ENCODE data around the gene ZBTB17.
A peak's percentile ranks its signal among the peaks of the same experiment; 100 is the strongest.
"Not testable (repeated sequence)": the region's sequence is repeated elsewhere in the genome, so short reads cannot be mapped to it uniquely, and the experiment has no call there.

Gene ZBTB17

DNA sequence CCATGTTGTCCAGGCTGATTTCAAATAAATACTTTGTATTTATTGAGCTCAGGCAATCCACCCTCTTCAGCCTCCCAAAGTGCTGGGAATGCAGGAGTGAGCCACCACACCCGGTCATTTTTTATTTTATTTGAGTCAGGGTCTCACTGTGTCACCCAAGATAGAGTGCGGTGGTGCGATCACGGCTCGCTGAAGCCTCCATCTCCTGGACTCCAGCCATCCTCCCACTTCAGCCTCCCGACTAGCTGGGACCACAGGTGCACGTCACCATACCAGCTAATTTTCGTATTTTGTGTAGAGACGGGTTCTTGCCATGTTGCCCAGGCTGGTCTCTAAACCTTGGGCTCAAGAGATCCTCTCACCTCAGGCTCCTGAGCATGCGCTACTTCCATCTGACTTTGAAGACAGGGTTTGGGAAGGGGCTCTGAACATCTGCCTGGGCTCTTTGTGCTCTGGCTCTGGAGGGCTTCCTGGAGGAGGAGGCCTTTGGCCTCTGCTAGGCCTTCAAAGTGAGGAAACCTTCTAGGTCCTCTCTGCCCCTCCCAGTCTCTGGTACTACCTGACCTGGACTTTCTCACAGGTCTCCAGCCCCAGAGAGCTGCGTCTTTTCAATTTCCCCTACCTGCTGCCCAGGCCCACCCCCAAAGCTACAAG is 36.2 kb upstream of the ZBTB17 start:
- no peak for DNase-seq

DNA sequence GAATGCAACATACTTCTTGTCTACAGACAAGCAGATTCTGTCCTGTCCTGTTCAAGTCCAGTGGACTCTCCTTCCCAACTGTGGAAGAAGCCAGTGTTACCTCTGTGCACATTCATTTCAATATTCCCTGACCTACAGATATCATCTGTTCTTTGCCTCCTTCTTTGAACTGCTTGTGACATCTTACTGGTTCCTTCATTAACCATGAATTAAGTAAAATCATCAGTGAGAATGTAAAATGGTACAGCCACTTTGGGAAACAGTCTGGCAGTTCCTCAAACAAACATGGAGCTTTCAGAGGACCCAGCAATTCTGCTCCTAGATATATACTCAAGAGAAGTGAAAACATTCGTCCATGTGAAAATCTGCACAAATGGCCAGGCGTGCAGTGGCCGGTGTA is 34.9 kb upstream of the ZBTB17 start:
- no peak for DNase-seq

DNA sequence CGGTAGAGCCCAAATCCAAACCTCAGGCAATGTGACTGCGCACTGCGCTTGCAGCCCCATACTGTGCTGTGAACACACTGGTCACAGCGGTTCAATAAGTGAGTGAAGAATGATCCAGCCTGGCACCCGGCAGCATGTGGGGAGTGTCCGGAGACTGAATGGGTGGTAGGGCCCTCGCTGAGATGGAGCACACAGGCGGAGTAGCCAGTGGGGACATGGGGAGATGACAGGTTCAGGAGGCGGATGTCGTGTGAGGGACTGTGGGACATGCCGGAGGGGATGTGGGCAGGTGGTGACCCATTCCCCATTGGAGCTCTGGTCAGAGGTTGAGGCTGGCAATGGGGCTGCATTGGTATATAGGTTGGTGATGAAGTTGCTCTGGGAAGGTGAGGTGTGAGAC is 33.8 kb upstream of the ZBTB17 start:
- DNase-seq, result no peak

DNA sequence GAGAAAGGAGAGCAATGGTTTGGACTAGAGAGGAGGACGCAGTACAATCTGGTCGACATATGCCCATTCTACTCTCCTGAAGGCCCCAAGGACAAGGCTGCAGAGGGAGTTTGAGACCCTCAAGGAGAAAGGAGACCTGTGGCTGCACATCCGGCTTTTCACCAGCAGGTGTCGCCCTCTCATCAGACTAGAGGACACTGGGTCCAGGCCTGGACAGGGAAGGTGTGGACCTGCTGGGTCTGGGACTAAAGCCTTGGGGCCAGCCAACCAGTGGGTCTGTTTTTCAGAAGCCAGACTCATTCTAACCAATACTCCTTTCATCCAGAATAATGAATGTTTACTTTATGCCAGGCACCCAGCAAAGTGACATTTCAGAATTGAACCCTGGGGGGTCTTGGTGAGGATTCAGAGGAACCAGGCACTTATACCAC is 33.1 kb upstream of the ZBTB17 start:
- peak; percentile 43 for DNase-seq

DNA sequence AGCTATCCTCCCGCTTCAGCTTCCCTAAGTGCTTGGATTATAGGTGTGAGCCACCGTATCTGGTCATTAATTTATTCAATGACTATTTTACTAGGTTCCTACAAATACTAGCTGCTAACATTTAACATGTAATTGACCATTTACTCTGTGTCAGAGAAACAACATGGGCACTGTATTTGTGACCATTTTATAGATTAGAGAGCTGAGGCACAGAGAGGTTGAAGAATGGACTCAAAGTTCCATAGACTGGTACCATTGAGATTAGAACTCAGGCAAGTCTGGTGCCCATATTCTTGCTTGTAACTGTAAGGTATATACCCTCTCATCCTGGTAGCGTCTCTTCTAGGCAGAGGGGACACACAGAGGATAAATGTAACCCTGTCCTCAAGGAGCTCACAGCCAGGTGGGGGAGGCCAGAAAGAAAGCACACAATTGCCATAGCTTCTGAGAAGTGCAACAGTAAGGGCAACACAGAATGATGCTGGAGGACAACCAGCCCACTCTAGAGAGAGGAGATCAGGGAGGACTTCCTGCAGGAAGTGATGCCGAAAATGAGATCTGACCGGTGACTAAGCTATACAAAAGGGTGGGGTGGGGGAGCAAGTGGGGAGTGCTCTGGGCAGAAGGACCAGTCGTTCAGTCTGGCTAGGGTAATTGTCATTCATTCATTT is 31.9 kb upstream of the ZBTB17 start:
- DNase-seq, result no peak

DNA sequence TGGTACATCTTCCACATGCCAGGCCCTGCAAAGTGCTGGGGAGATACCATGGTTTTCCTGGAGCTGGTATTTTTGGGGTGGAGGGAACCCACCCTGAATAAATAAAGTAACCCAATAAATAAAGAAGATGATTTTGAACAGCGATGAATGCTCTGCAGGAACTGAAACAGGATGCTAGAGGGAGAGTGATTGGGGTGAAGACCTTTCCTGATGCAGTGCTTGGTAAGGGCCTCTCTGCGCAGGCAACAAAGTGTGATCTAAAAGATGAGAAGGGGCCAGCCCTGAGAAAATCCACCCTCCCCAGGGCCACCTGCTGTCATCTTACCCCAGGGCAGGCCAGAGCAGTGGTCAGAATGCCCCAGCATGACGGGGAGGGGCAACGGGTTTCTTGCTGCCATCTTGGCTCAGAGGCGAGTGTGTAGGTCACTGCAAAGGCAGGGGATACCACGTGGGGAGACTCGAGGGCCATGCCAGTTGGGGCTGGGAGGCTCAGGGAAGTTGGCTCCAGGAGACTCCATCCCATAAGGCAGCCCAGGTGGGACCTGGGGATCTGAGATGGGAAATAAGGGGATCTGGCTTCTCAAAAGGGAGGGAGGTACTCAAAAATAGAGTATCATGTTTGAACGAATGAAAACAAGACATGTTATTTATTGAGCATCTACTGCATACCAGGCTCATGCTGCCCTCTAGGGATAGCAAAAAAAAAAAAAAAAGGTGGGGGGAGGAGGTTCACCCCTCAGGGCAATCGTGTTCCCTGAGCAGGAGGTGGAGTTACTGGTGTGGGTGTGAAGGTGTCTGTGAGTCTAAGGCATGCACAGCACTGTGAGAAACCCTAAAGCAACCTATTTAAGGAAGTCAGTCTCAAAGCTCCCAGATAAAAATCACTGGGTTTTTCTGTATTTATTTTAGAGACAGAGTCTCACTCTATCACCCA is 30.9 kb upstream of the ZBTB17 start:
- no peak for DNase-seq

DNA sequence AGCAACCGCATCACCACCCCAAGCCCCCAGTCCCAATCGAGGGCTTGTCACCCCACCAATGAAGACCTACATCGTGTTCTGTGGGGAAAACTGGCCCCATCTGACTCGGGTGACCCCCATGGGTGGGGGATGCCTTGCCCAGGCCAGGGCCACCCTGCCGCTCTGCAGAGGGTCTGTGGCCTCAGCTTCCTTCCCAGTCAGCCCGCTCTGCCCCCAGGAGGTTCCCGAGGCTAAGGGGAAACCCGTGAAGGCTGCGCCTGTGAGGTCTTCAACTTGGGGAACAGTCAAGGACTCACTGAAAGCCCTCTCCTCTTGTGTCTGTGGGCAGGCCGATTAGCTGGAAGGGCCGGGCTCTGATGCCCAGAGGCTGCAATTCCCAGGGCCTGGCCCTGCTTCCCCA is 30.1 kb upstream of the ZBTB17 start:
- DNase-seq, result no peak

DNA sequence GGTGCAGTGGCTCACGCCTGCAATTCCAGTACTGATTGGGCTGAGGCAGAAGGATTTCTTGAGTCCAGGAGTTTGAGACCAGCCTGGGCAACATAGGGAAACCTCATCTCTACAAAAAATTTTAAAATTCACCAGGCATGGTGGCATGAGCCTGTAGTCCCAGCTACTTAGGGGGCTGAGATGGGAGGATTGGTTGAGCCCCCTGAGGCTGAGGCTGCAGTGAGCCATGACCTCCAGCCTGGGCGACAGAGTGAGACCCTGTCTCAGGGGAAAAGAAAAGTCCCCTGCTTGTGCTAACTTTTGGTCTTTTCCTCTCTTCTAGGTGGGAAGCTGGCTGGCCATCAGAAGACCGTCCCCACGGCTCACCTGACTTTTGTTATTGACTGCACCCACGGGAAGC is 29.7 kb upstream of the ZBTB17 start:
- no peak for DNase-seq

DNA sequence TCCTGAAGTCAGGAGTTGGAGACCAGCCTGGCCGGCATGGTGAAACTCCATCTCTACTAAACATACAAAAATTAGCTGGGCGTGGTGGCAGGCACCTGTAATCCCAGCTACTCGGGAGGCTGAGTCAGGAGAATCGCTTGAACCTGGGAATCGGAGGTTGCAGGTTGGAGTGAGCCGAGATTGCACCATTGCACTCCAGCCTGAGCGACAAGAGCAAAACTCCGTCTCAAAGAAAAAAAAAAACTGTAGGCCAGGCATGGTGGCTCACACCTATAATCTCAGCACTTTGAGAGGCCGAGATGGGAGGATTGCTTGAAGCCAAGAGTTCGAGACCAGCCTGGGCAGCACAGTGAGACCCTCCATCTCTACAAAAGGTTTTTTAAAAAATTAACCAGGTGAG is 25.4 kb upstream of the ZBTB17 start:
- DNase-seq, result not testable (repeated sequence)

DNA sequence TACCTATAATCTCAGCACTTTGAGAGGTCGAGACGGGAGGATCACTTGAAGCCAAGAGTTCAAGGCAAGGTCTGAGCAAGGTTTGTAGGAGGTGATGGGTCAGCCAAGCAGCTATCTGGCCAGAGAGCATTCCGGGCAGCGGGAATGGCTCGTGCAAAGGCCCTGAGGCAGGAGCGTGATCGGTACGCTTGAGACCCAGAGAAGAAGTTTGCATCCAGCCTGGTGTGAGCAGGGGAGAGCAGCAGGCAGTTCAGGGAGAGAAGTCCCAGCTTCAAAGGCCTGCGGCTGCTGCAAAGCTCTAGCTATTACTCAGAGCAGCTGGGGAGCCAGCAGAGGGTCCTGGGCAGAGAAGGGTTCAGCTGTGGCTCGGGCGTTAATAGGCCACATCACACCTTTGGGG is 23.0 kb upstream of the ZBTB17 start:
- no peak for DNase-seq

DNA sequence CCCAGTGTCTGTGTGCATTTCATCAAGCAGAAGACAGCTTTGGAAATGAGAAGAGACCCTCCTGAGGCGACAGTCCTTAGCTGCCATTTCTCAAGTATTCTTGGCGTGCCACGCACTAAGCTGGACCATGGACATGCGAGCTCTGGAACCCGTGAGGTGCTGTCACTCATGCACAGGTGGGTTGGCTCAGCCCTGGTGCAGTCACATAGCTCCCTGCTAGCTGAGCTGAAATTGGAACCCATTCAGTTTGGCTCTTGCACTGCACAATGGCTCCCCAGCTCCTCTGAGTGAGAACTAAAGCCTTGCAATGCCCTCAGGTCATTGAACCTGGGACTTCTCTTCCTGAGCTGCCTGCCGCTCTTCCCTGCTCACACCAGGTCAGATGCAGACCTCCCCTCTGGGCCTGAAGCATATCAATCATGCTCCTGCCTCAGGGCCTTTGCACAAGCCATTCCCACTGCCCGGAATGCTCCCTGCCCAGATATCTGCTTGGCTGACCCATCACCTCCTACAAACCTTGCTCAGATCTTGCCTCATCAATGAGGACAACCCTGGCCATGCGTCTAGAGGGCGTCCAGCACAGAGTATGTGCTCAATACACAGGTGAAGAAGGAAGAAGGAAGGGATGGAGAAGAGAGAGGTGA is 21.9 kb upstream of the ZBTB17 start:
- no peak for DNase-seq

DNA sequence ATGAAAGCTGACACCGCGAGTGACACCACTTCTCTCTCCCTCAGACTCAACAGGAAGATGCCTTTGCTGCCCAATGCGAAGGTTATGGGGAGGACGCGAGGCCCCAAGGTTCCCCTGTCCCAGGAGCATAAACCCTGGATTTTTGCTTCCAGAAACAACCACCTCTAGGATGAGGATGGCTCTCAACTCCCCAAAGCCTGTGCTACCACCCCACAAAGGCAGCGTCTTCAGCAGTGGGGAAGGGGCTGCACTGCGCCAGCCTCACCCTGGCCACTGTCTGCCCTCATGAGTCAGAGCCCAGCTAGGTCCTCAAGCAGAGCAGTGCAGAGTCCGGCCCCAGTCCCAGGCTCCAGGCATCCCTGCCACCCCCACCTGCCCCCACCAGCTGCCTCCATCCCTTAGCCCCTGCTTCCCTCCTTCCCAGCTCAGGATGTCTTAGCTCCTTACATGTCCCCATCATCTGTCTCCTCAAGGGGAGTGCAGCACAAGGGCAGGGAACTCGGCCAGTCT is 21.2 kb upstream of the ZBTB17 start:
- DNase-seq, result no peak

DNA sequence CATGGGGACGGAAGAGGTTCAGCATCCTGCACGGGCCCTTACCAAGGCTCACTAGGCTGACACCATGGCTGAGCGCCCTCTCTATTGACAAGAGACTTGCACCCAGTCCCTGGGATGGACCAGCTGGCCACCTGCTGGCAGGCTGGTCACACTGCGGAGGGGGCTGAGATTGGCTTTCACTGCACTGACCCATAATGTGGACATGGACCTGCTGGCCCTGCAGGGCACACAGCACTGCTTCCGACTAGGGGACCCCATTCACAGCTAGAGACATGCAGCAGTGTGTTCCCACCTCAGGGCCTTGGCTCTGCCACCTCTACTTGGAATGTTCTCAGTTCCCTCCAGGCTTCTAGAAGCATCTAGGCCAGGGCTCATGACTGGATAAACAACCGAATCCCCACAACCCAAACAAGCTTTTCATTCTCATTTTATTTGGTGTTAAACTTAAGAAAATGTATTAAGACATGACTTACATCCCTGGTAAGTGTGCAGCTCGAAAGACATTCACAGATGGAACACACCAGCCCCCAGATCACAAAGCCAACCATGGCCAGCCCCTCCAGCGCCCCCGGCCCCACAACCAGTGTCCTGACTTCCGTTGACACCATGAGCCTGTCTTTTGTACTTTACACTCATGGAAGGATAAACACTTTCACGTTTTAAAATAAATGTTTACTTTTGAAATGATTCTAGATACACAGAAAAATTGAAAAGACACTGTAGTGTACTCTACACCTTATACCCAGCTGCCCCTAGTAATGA is 18.9 kb upstream of the ZBTB17 start:
- DNase-seq, result no peak

DNA sequence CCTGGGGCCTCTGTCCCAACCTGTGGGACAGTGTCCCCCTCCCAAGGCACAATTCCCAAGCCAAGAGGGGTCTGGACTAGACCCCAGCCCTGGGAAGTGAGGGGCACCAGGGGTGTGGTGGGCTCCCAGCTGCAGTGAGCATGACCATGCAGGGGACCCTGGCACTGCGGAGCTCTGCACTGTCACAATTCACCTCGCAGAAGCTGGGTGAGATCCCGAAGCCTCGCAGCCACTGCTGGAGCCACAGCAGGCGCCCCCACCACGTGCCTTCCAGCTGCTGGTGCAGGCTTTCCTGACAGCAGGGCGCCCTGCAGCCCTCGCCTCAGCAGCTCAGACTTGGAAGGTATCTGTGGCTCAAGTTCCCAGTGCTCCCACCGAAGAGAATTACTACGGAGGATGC is 18.2 kb upstream of the ZBTB17 start:
- DNase-seq, result no peak

DNA sequence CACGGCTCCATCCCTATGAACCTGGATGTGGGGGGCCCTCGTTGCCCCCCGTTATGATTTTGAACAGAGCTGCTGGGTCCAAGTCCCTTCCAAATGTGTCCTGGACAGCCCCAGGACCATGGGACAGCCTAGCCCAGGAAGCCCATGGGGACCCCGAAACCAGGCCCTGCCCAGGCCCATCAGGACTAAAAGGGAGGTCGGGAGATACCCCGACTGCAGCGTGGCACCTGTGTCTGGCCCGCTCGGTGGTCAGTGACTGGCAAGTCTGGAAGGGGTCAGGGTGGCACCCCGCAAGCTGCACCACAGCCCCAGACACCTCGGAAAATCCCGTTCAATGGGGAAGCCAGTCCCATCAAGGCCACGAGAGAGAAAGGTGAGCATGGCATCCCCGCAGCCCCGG is 17.8 kb upstream of the ZBTB17 start:
- no peak for DNase-seq

DNA sequence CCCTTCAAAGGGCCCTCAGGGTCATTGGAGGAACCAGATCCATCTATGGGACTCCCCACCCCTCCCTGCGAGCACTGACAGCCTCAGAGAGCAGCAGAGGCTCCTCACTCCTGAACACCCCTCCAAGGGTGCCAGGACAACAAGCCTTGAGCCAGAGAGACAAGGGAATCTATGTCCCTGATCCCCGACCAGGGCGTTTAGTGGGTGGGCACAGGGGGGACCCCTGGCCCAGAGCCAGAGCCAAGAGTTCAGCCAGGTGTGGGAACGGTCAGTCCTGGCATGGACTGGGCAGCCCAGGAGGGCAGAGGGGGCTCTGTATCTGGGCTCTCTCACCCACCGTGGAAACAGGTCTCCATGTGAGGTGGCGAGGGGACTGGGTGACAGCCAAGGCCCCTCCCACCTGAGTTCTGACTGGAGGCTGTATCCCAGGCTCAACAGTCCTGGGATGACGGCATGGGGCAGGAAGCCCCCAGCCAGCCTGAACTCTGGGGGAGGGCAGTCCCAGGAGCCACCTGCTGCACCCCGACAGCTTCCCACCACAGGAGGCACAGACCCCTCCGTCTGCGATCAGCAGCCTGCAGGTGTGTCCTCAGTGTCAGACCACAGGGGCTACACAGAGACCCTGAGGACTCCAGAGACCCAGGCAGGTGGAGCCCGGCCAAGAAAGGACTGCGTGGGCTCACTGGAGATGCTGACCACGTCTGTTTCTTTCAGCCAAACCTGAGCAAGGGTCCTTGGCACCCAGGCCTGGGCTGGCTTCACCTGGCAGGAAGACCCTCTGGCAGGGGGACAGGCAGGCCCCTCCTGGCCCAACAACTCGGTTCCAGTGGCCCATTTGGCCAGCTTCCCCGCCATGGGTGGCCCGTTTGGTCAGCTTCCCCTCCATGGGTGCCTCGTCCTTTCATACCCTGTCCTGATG is 16.9 kb upstream of the ZBTB17 start:
- no peak for DNase-seq

DNA sequence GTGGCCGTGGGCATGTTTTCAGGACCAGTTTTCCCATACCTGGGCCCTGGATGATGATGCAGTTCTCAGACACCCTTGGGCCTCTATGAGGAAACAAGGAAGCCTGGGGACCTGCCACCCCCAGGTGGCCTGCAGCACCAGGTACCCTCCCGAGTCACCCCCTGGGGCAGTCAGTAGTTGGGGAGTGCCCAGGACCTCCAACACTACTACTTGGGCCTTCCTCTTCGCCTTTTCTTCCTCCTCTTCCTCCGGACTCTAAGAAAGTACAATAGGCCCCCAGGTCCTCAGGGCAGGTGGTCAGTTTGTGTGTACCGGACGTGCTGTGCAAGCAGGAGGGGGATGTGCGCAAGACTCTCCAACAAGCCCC is 16.3 kb upstream of the ZBTB17 start:
- DNase-seq, result no peak

DNA sequence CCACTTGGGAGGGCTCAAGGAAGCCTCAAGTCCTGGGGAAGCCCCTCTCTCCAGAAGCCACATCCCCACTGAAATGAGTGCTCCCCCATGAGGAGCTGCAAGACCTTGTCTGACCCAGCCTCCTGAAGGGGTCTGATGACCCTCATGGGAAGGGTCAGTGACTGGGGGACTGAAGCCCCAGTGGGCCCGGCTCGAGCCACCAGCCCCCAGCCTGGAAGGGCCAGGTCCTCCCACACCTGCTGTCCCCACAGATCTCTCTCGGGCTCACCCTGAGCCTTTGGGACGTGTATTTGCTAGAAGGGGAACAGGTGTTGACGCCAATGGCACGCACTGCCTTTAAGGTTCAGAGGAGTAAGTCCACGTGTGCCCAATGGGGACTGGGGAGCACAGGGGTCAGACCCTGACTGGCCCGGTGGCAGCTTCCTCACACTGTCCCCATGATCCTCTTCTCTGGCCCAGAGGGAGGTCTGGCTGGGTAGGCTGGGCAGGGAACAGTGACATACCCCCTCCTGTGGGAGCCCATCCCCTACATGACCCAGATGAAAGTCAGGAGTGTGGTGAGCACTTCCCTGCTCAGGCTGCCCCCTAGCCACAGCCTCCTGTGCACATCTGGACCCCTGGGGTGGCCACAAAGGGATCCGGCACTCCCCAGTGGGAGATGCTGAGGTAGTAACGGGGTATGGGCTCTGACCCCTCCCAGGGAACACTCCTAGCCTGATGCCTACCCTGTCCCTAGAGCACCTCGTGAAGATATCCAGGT is 15.7 kb upstream of the ZBTB17 start:
- DNase-seq, result no peak

DNA sequence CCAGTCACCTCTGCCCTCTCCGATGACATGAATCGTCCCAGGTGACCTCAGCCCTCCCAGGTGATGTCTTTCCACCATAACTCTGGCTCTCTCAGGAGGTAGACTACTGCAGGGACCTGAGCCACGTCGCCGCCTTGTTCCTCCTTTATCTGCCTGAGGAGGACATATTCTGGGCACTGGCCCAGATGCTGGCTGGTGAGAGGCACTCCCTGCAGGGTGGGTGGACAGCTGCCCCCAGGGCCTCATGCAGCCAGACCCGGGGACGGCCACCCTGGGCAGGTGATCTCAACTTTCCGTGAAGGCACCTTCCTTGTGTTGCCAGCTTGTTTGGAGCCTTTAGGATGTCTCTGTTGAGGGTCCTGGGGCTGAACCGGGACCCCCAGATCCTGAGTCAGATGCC is 13.9 kb upstream of the ZBTB17 start:
- peak; percentile 4 for DNase-seq
